TTC549 (cell line): ENCODE results near the gene MAMLD1.

Experiments
- FAIRE-seq: peaks from 2 replicates; lab custom pipeline; 2012; peaks lifted over from hg19 to GRCh38; lab: Jason Lieb, UNC

Gene MAMLD1

DNA sequence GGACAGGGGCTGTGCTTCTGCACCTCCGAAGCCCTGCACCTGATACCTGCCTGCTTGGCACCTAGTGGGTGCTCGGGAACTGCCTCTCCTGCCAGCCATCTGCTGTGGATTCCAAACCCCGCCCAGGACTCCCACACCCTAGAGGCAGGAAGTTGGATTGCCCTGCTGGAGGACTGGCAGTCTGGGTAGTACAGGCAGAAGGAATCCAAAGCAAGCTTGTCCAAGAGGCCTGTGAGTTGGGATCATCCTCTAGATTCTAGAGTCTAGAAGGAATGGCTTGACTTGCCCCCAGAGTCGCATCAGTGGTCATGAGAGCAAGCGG lies 140.7 kb downstream of the MAMLD1 start:
- FAIRE-seq = no peak

- FAIRE-seq = no peak
These were observed 141.5 kb downstream of the MAMLD1 start for GRCh38 chrX:150504397-150505182.

- FAIRE-seq = no peak
These were observed 142.9 kb downstream of the MAMLD1 start for GRCh38 chrX:150506020-150506419.

GRCh38 chrX:150506486-150506885 lies 143.4 kb downstream of the MAMLD1 start:
- FAIRE-seq = no peak

DNA sequence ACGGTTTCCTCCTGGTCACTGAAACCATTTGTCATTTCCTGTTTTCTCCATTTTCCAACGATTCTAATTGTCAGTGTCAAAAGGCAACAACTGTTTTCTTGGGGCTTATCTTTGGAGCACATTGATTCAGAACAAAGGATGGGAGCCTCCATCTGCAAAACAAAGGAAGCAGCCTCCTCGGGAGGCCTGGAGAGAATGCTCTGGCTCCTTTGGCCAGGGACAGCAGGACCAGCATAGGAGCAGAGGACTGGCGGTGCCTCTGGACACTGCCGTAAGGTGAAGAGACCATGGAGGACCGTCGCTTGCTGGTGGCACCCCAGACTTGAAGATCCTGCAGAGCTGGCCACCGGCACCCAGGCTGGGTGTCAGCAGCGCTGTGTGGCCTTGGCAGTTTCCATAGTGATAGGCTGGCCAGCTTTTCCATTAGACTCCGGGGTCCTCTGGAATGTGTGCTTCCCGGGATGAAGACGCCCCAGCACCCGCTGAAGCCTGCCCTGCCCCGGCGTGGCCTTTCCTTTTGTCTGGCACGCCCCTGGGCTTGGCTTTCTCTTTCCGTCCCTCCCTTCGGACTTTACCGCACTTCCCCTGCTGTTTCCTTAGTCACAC lies 144.2 kb downstream of the MAMLD1 start:
- FAIRE-seq = no peak

GRCh38 chrX:150508018-150508417 lies 144.9 kb downstream of the MAMLD1 start:
- FAIRE-seq = no peak

GRCh38 chrX:150508451-150509367 lies 145.6 kb downstream of the MAMLD1 start:
- FAIRE-seq = no peak

DNA sequence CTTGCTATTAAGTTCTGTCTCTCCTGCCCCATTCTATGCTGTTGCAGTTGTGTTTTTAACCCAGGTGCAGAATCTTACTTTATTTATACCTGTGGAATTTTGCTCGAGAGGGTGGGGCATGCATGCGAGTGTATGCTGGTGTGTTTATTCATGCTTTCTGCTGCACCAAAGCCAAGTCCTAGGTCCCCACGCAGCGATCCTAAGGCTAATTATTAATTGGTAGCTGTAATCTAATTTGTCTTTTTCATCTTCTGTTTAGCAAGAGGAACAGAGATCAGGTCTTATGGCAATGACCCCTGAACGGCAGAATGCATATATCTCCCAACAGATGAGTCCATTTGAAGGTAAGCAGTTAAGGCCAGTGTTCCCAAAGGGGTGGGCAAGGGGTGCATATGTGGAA lies 146.6 kb downstream of the MAMLD1 start:
- FAIRE-seq = no peak

- FAIRE-seq = no peak
These were observed 149.4 kb downstream of the MAMLD1 start for GRCh38 chrX:150512461-150512901.

- FAIRE-seq = no peak
These were observed 150.4 kb downstream of the MAMLD1 start for GRCh38 chrX:150513544-150513943.

- no peak for FAIRE-seq
These were observed 151.3 kb downstream of the MAMLD1 start for GRCh38 chrX:150514462-150514861.

DNA sequence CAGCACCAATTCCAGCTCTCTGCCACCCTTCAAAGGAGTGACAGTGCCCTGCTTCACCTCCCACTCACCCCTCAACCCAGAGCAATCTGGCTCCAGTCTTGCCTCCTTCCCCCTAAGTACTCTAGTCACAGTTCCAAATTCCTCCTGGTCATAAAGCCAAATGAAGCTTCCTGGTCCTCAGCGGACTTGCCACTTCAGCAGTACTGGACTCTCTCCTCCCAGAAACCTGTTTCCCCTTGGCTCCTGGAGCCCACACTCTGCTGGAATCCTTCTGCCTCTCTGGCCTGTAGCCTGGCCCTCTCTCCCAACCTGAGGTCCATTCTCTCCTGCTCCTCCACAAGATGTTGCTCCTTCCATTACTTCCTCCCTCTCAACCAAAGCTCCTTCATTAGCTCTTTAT lies 152.7 kb downstream of the MAMLD1 start:
- no peak for FAIRE-seq

GRCh38 chrX:150517303-150517910 lies 154.3 kb downstream of the MAMLD1 start:
- FAIRE-seq = no peak

DNA sequence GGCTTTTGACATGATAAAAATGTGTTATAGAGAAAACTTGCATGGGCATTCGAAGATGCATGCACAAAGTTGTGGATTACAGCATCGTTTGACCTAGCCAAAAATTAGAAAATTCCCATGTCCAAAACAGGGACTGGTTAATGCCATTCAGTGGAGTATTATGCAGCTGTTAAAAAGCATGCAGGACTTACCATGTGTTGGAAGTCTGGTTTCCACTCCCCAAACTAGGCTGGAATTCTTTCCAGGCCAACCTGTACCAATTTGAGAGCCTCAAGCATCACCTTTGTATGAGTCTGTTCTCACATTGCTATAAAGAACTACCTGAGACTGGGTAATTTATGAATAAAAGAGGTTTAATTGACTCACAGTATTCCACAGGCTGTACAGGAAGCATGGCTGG lies 159.4 kb downstream of the MAMLD1 start:
- FAIRE-seq = no peak

GRCh38 chrX:150525061-150525919 lies 162.2 kb downstream of the MAMLD1 start:
- FAIRE-seq = no peak

GRCh38 chrX:150526692-150527091 lies 163.6 kb downstream of the MAMLD1 start:
- FAIRE-seq = no peak

GRCh38 chrX:150527108-150527507 lies 164.0 kb downstream of the MAMLD1 start:
- FAIRE-seq = no peak

DNA sequence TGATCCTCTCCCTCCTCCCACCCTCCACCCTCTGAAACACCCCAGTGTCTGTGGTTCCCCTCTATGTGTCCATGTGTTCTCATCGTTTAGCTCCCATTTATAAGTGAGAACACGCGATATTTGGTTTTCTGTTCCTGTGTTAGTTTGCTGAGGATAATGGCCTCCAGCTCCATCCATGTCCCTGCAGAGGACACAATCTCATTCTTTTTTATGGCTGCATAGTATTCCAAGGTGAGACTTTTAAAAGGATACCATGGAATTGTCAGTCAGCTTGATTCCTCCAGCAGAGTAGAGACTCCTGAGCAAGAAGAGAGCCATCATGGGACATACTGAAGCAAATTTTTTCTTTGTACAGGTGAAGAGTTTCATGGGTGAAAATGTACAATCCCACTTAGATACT lies 166.5 kb downstream of the MAMLD1 start:
- FAIRE-seq = no peak

GRCh38 chrX:150530821-150531220 lies 167.7 kb downstream of the MAMLD1 start:
- no peak for FAIRE-seq

GRCh38 chrX:150531467-150531866 lies 168.3 kb downstream of the MAMLD1 start:
- no peak for FAIRE-seq

- FAIRE-seq = no peak
These were observed 170.7 kb downstream of the MAMLD1 start for GRCh38 chrX:150533863-150534262.
